Erythroblast (primary cell): ENCODE results near the gene HS3ST4.

Experiments
- GATA1 ChIP-seq: IDR thresholded peaks from 2 replicates; pipeline ENCODE4 v1.6.1; 2011; ENCODE audit warnings: low read depth, mild to moderate bottlenecking, control low read depth, low read length, moderate library complexity
- POLR2A ChIP-seq: IDR thresholded peaks from 2 replicates; pipeline ENCODE4 v1.6.1; 2011; ENCODE audit warnings: mild to moderate bottlenecking, low read length

DNA sequence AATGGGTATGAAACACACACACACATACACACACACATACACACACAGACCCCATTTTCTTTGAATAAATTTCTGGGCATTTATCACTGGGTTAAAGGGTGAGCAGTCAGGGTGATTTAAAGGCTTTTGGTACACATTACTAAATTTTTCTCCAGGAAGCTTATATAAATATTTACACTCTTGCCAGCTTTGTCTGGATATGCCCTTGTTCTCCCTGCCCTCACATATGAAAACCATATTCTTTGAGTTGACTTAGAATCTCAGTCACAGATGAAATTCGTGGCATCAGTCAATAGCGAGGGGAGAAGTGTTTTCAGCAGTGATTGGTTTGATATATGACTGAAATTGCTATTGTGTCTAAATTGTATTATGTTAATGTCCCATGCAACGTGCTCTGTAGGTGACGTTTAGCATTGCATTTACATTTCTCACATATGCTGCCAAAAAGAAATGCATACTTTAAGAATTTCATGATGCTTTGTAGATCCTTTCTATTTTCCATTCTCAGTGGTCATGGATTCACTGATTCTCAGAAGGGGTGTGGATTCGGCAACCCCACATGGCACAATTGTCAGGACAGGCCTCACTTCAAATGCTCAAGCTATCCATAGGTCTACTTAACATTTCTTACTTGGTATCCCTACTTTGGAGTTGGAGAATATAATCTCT, 34.8 kb downstream of the HS3ST4 start:
- TF ChIP-seq POLR2A (no peak), GATA1 (no peak)
